Activated T-helper 1 cell treated with Interleukin-2 at 50 U/mL for 16 hours (primary cell): ENCODE data around the gene CBFA2T3.

Experiments used
- DNase-seq: peaks from one replicate; pipeline ENCODE4 v3.0.0-alpha.2; 2020; ENCODE audit warnings: low read depth

Gene CBFA2T3

GRCh38 chr16:88962478-88963152 is 14.4 kb downstream of the CBFA2T3 start:
- DNase-seq: no peak

- no peak for DNase-seq
These were observed 16.0 kb downstream of the CBFA2T3 start for GRCh38 chr16:88961011-88961410.

- DNase-seq: no peak
These were observed 16.5 kb downstream of the CBFA2T3 start for GRCh38 chr16:88960516-88960915.

DNA sequence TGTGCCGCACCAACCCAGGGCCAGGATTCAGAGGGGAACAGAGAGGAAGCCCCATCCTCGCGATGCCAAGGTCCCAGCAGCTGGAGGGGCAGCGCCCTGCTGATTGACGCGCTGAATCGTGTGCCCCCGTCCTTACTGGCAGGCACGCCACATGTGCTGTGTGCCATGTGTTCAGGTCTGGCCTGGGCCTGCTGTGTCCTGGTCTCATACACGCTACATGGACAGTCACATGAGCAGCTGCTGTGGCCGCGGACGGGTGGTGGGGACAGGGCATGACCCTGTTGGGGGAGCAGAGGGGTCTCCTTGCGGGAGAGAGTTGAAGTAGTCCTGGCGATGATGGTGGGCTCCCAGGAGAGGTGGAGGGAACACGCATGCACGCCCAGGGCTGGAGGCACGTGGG is 18.0 kb downstream of the CBFA2T3 start:
- DNase-seq: no peak

DNA sequence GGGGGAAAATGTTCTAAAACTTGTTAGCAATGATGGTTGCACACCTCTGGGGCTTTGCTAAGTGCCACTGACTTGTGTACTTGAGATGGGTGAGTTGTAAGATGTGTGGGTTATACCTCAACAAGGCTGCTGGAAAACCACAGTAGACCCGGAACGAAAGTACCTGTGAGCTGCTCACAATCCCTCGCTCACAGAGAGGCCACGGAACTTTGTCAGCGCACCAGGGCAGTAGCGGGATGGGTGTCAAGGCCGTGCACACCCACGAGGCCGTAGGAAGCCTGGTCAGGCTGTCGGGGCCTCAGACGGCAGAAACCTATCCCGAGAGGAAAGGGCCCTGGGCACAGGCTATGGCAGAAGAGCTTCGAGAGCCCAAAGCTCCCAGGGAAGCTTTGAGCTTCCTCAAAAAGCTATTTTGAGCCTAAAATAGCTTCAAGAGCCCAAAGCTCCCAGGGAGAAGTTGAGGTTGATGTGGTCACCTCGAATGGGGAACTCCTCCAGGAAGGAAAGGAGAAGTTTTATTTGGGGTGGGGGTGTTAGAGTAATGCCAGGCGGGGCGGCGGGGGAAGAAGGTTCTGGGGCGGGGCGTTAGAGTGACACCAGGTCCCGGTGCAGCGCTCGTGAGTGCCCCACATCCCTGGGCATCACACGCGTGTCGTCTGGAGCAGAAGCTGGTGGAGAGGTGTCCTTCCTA is 19.0 kb downstream of the CBFA2T3 start:
- no peak for DNase-seq

DNA sequence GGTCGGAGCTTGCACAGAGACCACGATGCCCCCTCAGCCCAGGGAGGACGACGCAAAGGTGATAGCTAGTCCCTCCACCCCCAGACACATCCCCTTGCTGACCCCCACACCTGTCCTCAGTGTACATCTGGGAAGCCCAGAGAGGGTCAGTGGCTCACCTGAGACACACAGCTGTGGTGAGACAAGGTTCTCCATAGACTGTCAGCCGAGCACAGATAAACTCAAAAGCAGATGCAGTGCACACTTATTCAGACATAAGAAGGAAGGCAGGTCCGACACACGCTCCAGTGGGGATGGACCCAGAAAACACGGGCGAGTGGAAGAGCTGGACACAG is 19.6 kb downstream of the CBFA2T3 start:
- DNase-seq: no peak

DNA sequence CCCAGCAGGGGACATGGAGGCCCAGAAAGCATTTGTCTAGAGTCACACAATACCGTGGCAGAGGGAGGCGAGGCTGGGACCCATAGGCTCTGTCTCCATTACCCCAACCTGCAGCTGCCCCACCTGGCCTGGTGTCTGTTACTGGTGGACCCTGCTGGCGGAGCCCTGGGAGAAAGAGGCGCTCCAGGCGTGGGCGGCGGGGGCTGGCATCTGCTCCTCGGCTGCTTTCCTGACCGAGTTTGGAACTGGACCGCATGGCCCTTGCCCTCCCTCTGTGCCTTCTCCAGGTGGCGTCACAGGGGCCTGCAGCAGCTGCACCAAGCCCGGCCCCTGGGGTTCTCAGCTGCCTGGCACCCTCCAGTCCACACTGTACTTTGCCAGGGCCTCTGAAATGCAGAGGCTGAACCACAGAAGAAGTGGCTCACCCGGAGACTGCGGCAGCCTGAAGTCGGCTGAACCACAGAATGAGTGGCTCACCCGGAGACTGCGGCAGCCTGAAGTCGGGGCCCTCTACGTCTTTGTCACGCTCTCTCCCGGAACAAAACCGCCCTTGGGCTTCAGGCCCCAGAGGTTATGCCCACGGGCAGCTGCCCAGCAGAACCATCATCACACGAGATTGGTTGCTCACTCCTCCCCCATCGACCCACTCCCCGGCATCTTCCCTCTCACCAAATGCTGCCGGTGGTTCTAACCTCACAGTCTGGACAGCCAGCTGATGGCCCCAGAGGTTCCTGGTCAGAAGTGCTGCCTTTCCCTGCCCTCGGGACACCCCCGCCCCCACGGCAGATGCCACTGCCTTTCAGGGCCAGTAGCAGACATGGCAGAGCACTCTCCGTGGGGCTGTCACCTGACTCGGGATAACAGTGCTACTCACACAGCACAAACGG is 20.2 kb downstream of the CBFA2T3 start:
- DNase-seq: no peak

GRCh38 chr16:88955906-88956305 is 21.1 kb downstream of the CBFA2T3 start:
- DNase-seq: no peak

- DNase-seq: no peak
These were observed 23.9 kb downstream of the CBFA2T3 start for GRCh38 chr16:88953003-88953690.

GRCh38 chr16:88951989-88952388 is 25.0 kb downstream of the CBFA2T3 start:
- DNase-seq: no peak

- DNase-seq: no peak
These were observed 25.5 kb downstream of the CBFA2T3 start for GRCh38 chr16:88951501-88951900.

DNA sequence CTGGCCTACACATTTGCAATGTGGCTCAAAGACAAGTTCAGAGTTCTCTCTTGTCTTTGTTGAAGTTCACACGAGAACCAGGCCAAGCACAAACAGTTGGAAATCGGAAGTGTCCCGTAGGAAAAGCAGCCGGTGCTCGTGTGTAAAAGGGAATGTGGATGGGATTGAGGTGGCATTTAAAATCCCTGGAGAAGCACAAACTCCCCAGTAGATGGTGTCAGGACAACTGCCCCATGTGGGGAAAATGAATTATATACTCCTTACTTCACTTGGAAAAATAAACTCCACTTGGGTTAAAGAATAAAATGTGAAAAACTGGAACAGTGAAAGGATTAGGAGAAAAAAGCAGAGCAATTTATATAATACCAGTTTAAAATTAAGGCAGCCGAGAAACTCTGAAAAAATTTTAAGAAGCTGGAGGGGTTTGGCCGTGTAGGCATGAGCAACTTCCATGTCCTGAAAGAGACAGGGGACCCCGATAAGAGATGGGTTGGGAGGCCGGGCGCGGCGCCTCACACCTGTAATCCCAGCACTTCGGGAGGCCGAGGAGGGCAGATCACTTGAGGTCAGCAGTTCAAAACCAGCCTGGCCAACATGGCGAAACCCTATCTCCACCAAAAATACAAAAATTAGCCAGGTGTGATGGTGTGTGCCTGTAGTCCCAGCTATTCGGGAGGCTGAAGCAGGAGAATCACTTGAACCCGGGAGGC is 28.1 kb downstream of the CBFA2T3 start:
- DNase-seq: no peak

GRCh38 chr16:88945473-88945872 is 31.5 kb downstream of the CBFA2T3 start:
- no peak for DNase-seq

GRCh38 chr16:88943741-88944140 is 33.3 kb downstream of the CBFA2T3 start:
- DNase-seq: no peak

DNA sequence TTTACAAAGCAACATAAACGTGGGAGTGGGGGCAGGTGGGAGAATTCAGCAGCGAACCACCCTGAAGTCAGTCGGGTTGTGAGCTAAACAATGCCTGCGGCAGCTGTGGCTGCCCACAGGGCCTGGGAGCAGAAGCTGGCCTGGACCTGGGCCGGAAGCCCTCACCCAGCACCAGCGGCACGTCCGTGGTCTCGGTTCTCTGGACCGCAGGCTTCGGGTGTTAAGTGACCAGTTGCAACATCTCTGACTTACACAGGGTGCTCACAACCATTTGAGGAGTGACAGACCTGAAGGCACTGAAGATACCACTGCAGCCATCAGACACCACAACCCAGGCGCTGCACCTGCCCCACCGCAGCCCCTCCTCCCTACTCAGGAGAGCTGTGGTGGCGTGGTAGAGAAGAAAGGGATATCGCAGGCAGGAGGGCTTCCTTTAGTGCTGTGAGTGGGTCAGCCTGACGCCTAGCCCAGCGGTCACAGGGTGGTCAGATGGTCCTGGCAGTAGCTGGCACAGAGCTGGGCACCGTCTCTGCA is 33.8 kb downstream of the CBFA2T3 start:
- DNase-seq: no peak

DNA sequence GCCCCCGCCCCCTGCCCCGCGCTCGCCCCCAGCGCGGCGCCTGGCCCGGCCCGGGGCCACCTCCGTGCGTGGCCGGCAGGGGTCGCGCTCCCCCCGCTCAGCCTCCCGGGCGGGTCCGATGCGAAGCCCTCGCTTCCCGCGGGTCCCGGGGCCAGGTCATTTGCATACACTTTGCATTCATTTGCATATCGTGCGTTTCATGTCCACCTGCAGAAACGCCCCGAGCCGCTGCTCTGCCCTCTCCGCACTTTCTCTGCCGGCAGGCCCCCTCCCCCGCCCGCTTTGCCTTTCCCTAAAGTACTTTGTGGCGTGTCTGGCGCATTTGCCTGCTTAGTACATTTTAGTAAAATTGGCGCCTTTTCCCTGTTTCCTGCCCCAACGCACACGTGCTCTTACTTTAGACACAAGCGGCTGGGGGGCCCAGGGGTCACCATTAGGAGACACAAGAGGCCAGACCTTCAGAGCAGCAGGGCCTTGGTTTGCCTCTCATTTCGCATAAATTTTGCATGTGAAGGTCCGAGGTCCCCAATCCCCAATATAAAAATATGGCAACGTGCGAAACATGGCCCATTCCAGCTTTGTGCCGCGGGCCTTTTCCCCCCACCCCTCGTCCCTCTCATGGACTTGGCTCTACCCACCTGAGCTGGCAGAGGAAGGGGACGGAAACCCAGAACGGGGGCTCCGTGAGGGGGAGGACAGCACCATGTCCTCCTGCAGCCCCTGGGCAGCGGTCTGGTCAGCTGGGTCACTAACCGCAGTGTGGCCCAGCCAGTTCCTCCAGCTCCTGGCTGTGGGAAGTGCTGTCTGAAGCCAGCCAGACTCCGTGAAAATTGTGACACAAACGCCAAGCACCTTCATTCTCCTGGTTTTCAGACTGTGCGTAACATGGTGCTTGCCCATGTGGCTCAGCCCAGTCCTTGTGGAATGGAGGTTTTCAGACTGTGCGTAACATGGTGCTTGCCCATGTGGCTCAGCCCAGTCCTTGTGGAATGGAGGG is 34.8 kb downstream of the CBFA2T3 start:
- DNase-seq: peak; percentile 31

- DNase-seq: no peak
These were observed 35.9 kb downstream of the CBFA2T3 start for GRCh38 chr16:88940862-88941817.

GRCh38 chr16:88939972-88940861 is 36.8 kb downstream of the CBFA2T3 start:
- DNase-seq: no peak
